ENCODE data around the gene GABRA4. TPM values are rescaled to one million over a fixed set of nuclear protein-coding genes. Genes with fewer than 3 reads are reported as not detected.

Gene GABRA4
- total RNA-seq, 1 experiment from 2014 or later, result not detected

- Histone ChIP-seq H3K9me2 (replicated peaks; ENCODE audit: insufficient read depth, low read length) (no peaks in the 10 kb centered on the region), H3K4me2 (ENCODE audit: low read depth, low read length, poor library complexity, severe bottlenecking) (no peak within 1 kb of the TSS), H3K9me3 (ENCODE audit: low read length) (no peaks in the 10 kb centered on the region), H3K79me2 (ENCODE audit: low read length) (no peaks in the 10 kb centered on the region), H3K4me1 (ENCODE audit: low read length) (no peaks in the 10 kb centered on the region), H3K36me3 (ENCODE audit: insufficient read depth, low read length) (no peaks in the 10 kb centered on the region), H3K9ac (ENCODE audit: low read length) (no peak within 1 kb of the TSS), H3K27ac (ENCODE audit: low read length) (no peak within 1 kb of the TSS), H3K4me3 (ENCODE audit: low read length) (no peak within 1 kb of the TSS), H2AFZ (ENCODE audit: low read length) (no peak within 1 kb of the TSS), H4K20me1 (ENCODE audit: insufficient read depth, low read depth, low read length) (no peaks in the 10 kb centered on the region), H3K27me3 (ENCODE audit: low read length) (no peaks in the 10 kb centered on the region)
- no peak for DNase-seq
Measured at GRCh38 chr4:46909078-46909477, 84.3 kb downstream of the GABRA4 start, which contains the start of gene COX7B2. COX7B2 (minus strand) TSS chr4:46909245; CDS start chr4:46735192, 174,053 bp downstream.

- no peak overlapping the region for H2AFZ ChIP-seq (ENCODE audit: low read length)
- no peaks in the 10 kb centered on the region for H3K79me2 ChIP-seq (ENCODE audit: low read length)
- no peak overlapping the region for H3K27ac ChIP-seq (ENCODE audit: low read length)
- no peaks in the 10 kb centered on the region for H3K36me3 ChIP-seq (ENCODE audit: insufficient read depth, low read length)
- no peaks in the 10 kb centered on the region for H3K27me3 ChIP-seq (ENCODE audit: low read length)
- H3K9me2 ChIP-seq (replicated peaks; ENCODE audit: insufficient read depth, low read length), result no peaks in the 10 kb centered on the region
- H4K20me1 ChIP-seq (ENCODE audit: insufficient read depth, low read depth, low read length), result no peaks in the 10 kb centered on the region
- no peak overlapping the region for H3K9ac ChIP-seq (ENCODE audit: low read length)
- no peaks in the 10 kb centered on the region for H3K9me3 ChIP-seq (ENCODE audit: low read length)
- H3K4me2 ChIP-seq (ENCODE audit: low read depth, low read length, poor library complexity, severe bottlenecking), result no peak overlapping the region
- DNase-seq, result no peak
- no peaks in the 10 kb centered on the region for H3K4me1 ChIP-seq (ENCODE audit: low read length)
- H3K4me3 ChIP-seq (ENCODE audit: low read length), result no peak overlapping the region
Measured at GRCh38 chr4:46908148-46908547, 85.2 kb downstream of the GABRA4 start.

DNA sequence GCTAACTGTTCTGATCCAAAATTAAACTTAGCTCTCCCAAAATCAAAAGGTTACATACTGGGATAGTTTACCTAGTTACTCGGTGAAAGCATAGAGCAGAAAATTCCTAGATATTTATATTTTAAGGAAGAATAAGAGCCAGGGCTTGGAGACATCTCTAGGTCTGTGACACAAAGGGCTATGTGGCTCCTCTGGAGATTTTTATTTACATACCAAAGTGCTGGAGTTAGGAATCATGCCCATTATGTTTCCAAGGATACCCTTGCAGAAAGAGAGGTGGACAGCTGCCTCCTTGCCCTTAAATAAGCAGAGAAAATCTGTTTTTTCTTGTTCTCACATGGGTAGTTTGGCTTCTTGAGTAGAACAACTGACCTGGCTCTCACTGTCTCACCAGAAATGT is 93.3 kb downstream of the GABRA4 start:
- Histone ChIP-seq H2AFZ (ENCODE audit: low read length) (no peak overlapping the region), H3K4me3 (ENCODE audit: low read length) (no peak overlapping the region), H3K9me3 (ENCODE audit: low read length) (no peaks in the 10 kb centered on the region), H3K27ac (ENCODE audit: low read length) (no peak overlapping the region), H3K4me2 (ENCODE audit: low read depth, low read length, poor library complexity, severe bottlenecking) (no peak overlapping the region), H3K9ac (ENCODE audit: low read length) (no peak overlapping the region), H3K9me2 (replicated peaks; ENCODE audit: insufficient read depth, low read length) (no peaks in the 10 kb centered on the region), H3K4me1 (ENCODE audit: low read length) (no peaks in the 10 kb centered on the region), H3K36me3 (ENCODE audit: insufficient read depth, low read length) (no peaks in the 10 kb centered on the region), H3K27me3 (ENCODE audit: low read length) (no peaks in the 10 kb centered on the region), H3K79me2 (ENCODE audit: low read length) (no peaks in the 10 kb centered on the region), H4K20me1 (ENCODE audit: insufficient read depth, low read depth, low read length) (no peaks in the 10 kb centered on the region)
- DNase-seq, result no peak

DNA sequence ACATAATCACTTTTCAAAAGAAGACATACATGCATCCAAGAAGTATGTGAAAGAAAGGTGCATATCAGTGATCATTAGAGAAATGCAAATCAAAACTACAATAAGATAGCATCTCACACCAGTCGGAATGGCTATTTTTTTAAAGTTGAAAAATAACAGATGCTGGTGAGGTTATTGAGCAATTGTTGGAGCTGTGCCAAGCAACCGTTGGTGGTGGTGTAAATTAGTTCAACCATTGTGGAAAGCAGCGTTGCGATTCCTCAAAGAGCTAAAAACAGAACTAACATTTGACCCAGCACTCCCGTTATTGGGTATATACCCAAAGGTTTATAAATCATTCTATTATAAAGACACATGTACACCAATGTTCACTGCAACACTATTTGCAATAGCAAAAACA is 98.6 kb downstream of the GABRA4 start:
- Histone ChIP-seq H3K27ac (ENCODE audit: low read length) (no peak overlapping the region), H3K36me3 (ENCODE audit: insufficient read depth, low read length) (no peaks in the 10 kb centered on the region), H3K4me2 (ENCODE audit: low read depth, low read length, poor library complexity, severe bottlenecking) (no peak overlapping the region), H2AFZ (ENCODE audit: low read length) (no peak overlapping the region), H3K9ac (ENCODE audit: low read length) (no peak overlapping the region), H3K9me2 (replicated peaks; ENCODE audit: insufficient read depth, low read length) (no peaks in the 10 kb centered on the region), H3K4me3 (ENCODE audit: low read length) (no peak overlapping the region), H3K9me3 (ENCODE audit: low read length) (0 out of 2 replicates have a peak, but pooled peaks cover 3% of the 10 kb centered on the region), H4K20me1 (ENCODE audit: insufficient read depth, low read depth, low read length) (no peaks in the 10 kb centered on the region), H3K27me3 (ENCODE audit: low read length) (no peaks in the 10 kb centered on the region), H3K79me2 (ENCODE audit: low read length) (no peaks in the 10 kb centered on the region), H3K4me1 (ENCODE audit: low read length) (no peaks in the 10 kb centered on the region)
- no peak for DNase-seq

DNA sequence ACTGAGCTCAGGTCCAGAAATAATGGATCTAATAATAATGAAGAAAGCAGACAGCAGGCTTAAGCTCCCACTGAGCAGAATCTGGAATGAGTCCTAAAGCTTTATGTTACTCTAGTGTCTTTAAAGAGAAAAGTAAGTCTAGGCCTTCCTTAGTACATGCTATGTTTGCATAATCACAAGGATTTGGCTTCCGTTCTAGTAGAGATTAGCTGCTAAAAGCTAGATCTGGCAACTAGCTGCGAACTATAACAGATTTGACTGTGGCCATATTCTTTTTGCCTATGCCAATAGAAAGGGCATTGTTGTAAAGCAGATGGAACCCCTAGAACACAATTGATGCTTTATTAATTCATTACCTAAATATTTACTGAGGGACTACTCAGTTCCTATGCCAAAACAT is 103.3 kb downstream of the GABRA4 start:
- H3K4me2 ChIP-seq (ENCODE audit: low read depth, low read length, poor library complexity, severe bottlenecking), result no peak overlapping the region
- H3K9me3 ChIP-seq (ENCODE audit: low read length), result 0 out of 2 replicates have a peak, but pooled peaks cover 3% of the 10 kb centered on the region
- no peak overlapping the region for H3K4me3 ChIP-seq (ENCODE audit: low read length)
- no peaks in the 10 kb centered on the region for H3K79me2 ChIP-seq (ENCODE audit: low read length)
- no peaks in the 10 kb centered on the region for H3K36me3 ChIP-seq (ENCODE audit: insufficient read depth, low read length)
- no peaks in the 10 kb centered on the region for H4K20me1 ChIP-seq (ENCODE audit: insufficient read depth, low read depth, low read length)
- H3K9me2 ChIP-seq (replicated peaks; ENCODE audit: insufficient read depth, low read length), result no peaks in the 10 kb centered on the region
- no peaks in the 10 kb centered on the region for H3K27me3 ChIP-seq (ENCODE audit: low read length)
- no peak overlapping the region for H3K9ac ChIP-seq (ENCODE audit: low read length)
- H3K4me1 ChIP-seq (ENCODE audit: low read length), result no peaks in the 10 kb centered on the region
- H3K27ac ChIP-seq (ENCODE audit: low read length), result no peak overlapping the region
- H2AFZ ChIP-seq (ENCODE audit: low read length), result no peak overlapping the region
- DNase-seq, result no peak

DNA sequence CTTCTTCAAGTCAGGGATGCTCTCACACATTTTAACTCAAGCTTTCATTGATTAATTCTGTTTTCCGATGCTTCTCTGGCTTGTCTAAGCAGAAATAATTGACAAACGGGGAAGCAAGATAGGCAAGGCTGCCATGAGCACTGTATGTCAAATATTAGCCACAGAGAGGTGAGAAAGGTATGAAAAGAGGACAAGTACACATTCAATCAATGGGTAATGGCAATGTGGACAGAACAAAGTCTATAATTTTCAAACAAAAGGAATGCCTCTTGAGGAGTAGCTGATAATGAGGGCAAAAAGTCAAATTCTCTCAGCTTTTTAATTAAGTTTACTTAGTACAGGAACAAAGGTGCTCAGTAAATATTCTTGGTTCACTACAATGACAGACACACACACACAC is 104.0 kb downstream of the GABRA4 start:
- Histone ChIP-seq H3K36me3 (ENCODE audit: insufficient read depth, low read length) (no peaks in the 10 kb centered on the region), H3K27ac (ENCODE audit: low read length) (no peak overlapping the region), H3K9ac (ENCODE audit: low read length) (no peak overlapping the region), H2AFZ (ENCODE audit: low read length) (no peak overlapping the region), H3K9me3 (ENCODE audit: low read length) (0 out of 2 replicates have a peak, but pooled peaks cover 3% of the 10 kb centered on the region), H3K4me3 (ENCODE audit: low read length) (no peak overlapping the region), H4K20me1 (ENCODE audit: insufficient read depth, low read depth, low read length) (no peaks in the 10 kb centered on the region), H3K4me1 (ENCODE audit: low read length) (no peaks in the 10 kb centered on the region), H3K9me2 (replicated peaks; ENCODE audit: insufficient read depth, low read length) (no peaks in the 10 kb centered on the region), H3K27me3 (ENCODE audit: low read length) (no peaks in the 10 kb centered on the region), H3K4me2 (ENCODE audit: low read depth, low read length, poor library complexity, severe bottlenecking) (no peak overlapping the region), H3K79me2 (ENCODE audit: low read length) (no peaks in the 10 kb centered on the region)
- DNase-seq, result no peak

DNA sequence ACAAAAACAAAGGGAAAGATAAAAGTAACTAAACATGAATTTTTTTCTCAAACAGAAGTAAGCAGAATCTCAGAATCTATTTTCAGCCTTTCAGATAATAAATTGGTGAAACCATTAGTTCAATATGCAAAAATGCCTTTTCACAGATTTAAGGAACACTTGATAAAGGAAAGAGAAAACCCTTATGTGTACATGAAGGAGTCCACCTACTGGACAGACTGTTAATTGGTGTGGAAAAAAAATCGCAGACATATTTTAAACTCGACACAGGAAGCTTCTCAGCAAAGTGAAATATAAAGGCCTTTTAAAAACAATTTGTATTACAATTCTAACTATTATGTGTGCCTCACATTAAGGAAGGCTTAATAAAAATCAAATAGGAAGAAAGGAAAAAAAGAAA is 106.7 kb downstream of the GABRA4 start:
- Histone ChIP-seq H2AFZ (ENCODE audit: low read length) (no peak overlapping the region), H3K4me3 (ENCODE audit: low read length) (no peak overlapping the region), H4K20me1 (ENCODE audit: insufficient read depth, low read depth, low read length) (no peaks in the 10 kb centered on the region), H3K9ac (ENCODE audit: low read length) (no peak overlapping the region), H3K27me3 (ENCODE audit: low read length) (no peaks in the 10 kb centered on the region), H3K36me3 (ENCODE audit: insufficient read depth, low read length) (no peaks in the 10 kb centered on the region), H3K9me2 (replicated peaks; ENCODE audit: insufficient read depth, low read length) (no peaks in the 10 kb centered on the region), H3K9me3 (ENCODE audit: low read length) (no peaks in the 10 kb centered on the region), H3K4me2 (ENCODE audit: low read depth, low read length, poor library complexity, severe bottlenecking) (no peak overlapping the region), H3K4me1 (ENCODE audit: low read length) (no peaks in the 10 kb centered on the region), H3K27ac (ENCODE audit: low read length) (no peak overlapping the region), H3K79me2 (ENCODE audit: low read length) (no peaks in the 10 kb centered on the region)
- peak; percentile 52 for DNase-seq

DNA sequence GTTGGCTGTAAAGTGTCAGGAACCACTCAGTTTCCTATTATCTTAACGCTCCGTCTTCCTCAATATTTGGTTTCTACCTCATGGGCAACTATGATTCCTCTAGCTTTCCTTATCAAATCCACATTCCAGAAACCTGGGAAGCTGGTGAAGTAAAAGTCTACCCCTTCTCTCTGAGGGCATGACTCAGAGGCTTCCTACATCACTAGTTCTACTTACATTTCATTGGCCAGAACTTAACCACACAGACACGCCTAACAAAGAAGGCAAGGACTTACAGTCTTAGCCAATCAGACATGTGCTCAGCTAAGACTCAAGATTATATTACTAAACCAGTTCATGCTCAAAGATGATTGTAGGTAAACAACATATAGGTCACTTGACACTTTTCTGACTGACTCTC is 114.7 kb downstream of the GABRA4 start:
- Histone ChIP-seq H3K9me2 (replicated peaks; ENCODE audit: insufficient read depth, low read length) (no peaks in the 10 kb centered on the region), H3K4me2 (ENCODE audit: low read depth, low read length, poor library complexity, severe bottlenecking) (no peak overlapping the region), H3K9ac (ENCODE audit: low read length) (no peak overlapping the region), H2AFZ (ENCODE audit: low read length) (no peak overlapping the region), H3K79me2 (ENCODE audit: low read length) (no peaks in the 10 kb centered on the region), H3K4me1 (ENCODE audit: low read length) (no peaks in the 10 kb centered on the region), H4K20me1 (ENCODE audit: insufficient read depth, low read depth, low read length) (no peaks in the 10 kb centered on the region), H3K4me3 (ENCODE audit: low read length) (no peak overlapping the region), H3K36me3 (ENCODE audit: insufficient read depth, low read length) (no peaks in the 10 kb centered on the region), H3K9me3 (ENCODE audit: low read length) (no peaks in the 10 kb centered on the region), H3K27me3 (ENCODE audit: low read length) (no peaks in the 10 kb centered on the region), H3K27ac (ENCODE audit: low read length) (no peak overlapping the region)
- no peak for DNase-seq

DNA sequence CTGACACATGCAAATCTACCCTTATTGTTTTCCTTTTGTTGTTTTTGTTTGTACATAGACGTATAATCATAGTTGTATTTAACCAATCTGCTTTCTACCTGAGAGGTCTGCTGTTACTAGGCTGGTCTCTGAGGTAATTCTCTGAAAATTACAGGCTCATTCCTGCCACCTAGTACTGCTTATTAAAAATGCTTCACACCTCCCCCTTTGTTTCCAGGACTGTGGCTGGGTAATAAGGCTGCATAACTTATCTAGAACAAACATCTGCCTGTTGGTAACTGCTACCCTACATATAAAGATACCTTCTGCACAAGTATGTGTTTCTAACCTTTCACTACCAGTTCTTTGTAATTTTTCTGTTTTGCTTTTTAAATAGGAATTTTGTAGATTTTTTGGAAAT is 118.6 kb downstream of the GABRA4 start:
- H3K4me1 ChIP-seq (ENCODE audit: low read length), result no peaks in the 10 kb centered on the region
- DNase-seq, result no peak
- no peaks in the 10 kb centered on the region for H3K36me3 ChIP-seq (ENCODE audit: insufficient read depth, low read length)
- no peaks in the 10 kb centered on the region for H3K27me3 ChIP-seq (ENCODE audit: low read length)
- no peak overlapping the region for H3K4me3 ChIP-seq (ENCODE audit: low read length)
- H2AFZ ChIP-seq (ENCODE audit: low read length), result no peak overlapping the region
- H3K27ac ChIP-seq (ENCODE audit: low read length), result no peak overlapping the region
- no peaks in the 10 kb centered on the region for H3K9me3 ChIP-seq (ENCODE audit: low read length)
- no peaks in the 10 kb centered on the region for H4K20me1 ChIP-seq (ENCODE audit: insufficient read depth, low read depth, low read length)
- H3K79me2 ChIP-seq (ENCODE audit: low read length), result no peaks in the 10 kb centered on the region
- H3K9me2 ChIP-seq (replicated peaks; ENCODE audit: insufficient read depth, low read length), result no peaks in the 10 kb centered on the region; the same call in 1 of the 2 replicates
- no peak overlapping the region for H3K9ac ChIP-seq (ENCODE audit: low read length)
- H3K4me2 ChIP-seq (ENCODE audit: low read depth, low read length, poor library complexity, severe bottlenecking), result no peak overlapping the region
